ENCODE results near the gene KCNN4. TPM values are rescaled to one million over a fixed set of nuclear protein-coding genes. Genes with fewer than 3 reads are reported as not detected.
"Not testable (repeated sequence)": the region's sequence is repeated elsewhere in the genome, so short reads cannot be mapped to it uniquely, and the experiment has no call there.

The KCNN4 gene
- polyA plus RNA-seq, 6 donors from 2014 or later, result 9.7 to 17.2 (median 10.3) TPM

DNA sequence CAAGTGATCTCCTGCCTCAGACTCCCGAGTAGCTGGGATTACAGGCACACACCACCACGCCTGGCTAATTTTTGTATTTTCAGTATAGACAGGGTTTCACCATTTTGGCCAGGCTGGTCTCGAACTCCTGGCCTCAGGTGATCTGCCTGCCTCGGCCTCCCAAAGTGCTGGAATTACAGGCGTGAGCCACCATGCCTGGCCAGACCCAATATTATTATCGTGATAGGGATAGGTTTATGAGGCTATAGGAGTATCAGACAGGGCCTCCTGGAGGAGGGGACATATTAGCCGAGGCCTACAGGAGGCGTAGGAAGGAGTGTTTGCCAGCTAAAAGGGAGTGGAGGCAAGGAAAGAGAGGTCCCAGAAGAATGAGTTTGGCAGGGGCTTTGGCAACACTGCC, 16.1 kb downstream of the KCNN4 start:
- not testable (repeated sequence) for H3K9me3 Mint-ChIP-seq; ATAC-seq (ENCODE audit: low read depth in 2 of 2); DNase-seq; H3K27me3 Mint-ChIP-seq
- peak overlapping the region in 5 of 8 donors; percentile 25 to 84 (median 69) for H3K4me3 Mint-ChIP-seq
- H3K27ac Mint-ChIP-seq, result peak overlapping the region; percentile 48 to 97 (median 84)
- H3K4me1 Mint-ChIP-seq, result peaks cover 48 to 66% (median 51%) of the 10 kb centered on the region in 3 donors
- peaks cover 0 to 12% of the 10 kb centered on the region in 2 donors for H3K36me3 Mint-ChIP-seq

DNA sequence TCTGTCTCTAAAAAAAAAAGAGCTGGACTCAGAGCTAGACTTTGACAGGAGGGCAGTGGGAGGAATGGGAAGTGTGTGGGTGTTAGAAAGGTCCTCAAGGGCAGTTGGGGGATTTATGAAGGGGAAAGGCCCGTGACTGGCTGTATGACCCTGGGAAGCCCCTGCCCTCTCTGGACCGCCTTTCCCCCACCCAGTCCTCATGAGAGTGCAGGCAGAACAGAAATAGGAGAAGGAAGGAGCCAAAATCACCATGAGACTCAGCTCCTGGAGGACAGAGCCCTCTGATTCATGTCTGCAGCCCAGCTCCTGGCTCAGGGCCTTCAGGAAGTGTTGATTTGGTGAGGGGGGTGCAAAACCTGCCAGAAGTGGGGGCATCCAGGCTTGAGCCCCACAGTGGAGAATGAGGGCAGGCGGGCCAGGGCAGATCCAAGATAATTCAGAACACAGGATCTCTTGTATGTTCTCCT, 17.3 kb downstream of the KCNN4 start:
- Mint-ChIP-seq H3K4me3 (peak overlapping the region in 4 of 8 donors; percentile 27 to 78 (median 56)), H3K27ac (peak overlapping the region; percentile 78 to 92 (median 84)), H3K27me3 (no peaks in the 10 kb centered on the region), H3K9me3 (peaks cover 0 to 2% (median 0%) of the 10 kb centered on the region in 7 donors), H3K36me3 (no peaks in the 10 kb centered on the region), H3K4me1 (peaks cover 57 to 73% (median 61%) of the 10 kb centered on the region in 3 donors)
- DNase-seq (no peak), ATAC-seq (ENCODE audit: low read depth in 2 of 2) (no peak)

DNA sequence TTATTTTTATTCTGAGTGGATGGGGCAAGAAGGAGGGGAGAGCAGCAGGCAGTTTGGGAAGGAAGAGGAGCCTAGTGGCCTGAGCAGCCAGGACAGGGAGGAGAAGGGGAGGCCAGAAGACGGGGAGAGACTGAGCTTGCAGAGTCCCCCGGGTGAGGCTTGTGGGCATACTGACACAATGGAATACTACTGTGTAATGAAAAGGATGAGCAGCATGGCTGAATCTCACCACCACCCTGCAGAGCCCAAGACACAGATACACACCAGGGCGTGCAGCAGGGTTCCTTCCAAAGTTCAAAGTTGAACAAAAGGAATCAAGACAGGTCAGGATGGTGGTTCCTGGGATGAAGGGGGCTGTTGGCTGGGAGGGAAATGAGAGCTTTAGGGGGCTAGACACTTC, 18.0 kb downstream of the KCNN4 start:
- peak overlapping the region in 1 of 8 donors; percentile 34 for H3K4me3 Mint-ChIP-seq

DNA sequence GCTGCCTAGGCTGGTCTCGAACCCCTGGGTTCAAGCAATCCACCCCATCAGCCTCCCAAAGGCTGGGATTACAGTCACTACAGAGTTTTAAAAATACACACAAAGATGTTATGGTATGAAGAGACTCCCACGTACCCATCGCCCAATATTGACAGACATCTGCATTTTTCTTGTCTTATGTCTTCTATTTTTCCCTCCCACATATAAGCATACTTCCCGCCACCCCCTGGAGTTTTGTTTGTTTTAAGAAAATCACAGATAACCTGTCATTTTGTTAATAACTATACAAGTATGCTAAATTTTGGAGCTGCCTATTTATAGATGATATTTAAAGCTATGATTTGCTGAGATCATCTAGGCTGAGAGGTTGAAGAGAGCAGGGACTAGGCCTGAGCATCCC, 19.8 kb downstream of the KCNN4 start:
- Mint-ChIP-seq H3K4me1 (peaks cover 47 to 68% (median 51%) of the 10 kb centered on the region in 3 donors), H3K27me3 (no peaks in the 10 kb centered on the region), H3K36me3 (no peaks in the 10 kb centered on the region), H3K4me3 (peak overlapping the region in 1 of 8 donors; percentile 5), H3K27ac (peak overlapping the region in 2 of 6 donors; percentile 74 to 76), H3K9me3 (peaks cover 0 to 2% (median 0%) of the 10 kb centered on the region in 7 donors)
- ATAC-seq (ENCODE audit: low read depth in 2 of 2), result no peak
- no peak for DNase-seq

More for the DNA sequence above, 18.0 kb downstream of the KCNN4 start:
- H3K27me3 Mint-ChIP-seq, result no peaks in the 10 kb centered on the region
- peak overlapping the region in 4 of 6 donors; percentile 14 to 86 (median 48) for H3K27ac Mint-ChIP-seq
- ATAC-seq (ENCODE audit: low read depth in 2 of 2), result no peak
- peaks cover 0 to 2% (median 0%) of the 10 kb centered on the region in 7 donors for H3K9me3 Mint-ChIP-seq
- no peaks in the 10 kb centered on the region for H3K36me3 Mint-ChIP-seq
- DNase-seq, result no peak
- H3K4me1 Mint-ChIP-seq, result peaks cover 57 to 73% (median 61%) of the 10 kb centered on the region in 3 donors

DNA sequence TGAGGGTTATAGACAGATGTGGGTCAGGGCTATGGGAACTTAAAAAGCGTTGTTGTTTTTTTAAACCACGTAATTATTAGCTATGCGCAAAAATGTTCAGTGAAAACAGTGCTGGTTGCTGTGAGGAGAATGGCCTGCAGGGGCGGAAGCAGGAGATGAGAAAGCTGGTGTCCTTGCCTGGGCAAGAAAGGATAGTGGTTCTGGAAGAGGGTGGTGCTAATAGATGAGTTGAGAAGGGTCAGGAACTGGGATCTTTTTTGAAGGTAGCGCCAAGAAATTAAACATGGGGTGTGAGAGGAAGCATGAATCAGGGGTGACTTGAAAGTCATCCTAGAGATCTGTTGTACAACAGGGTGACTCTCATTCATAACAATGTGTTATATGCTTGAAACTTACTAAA, 21.3 kb downstream of the KCNN4 start:
- DNase-seq, result no peak
- Mint-ChIP-seq H3K9me3 (peaks cover 0 to 2% (median 0%) of the 10 kb centered on the region in 7 donors), H3K4me1 (peaks cover 43 to 61% (median 48%) of the 10 kb centered on the region in 3 donors), H3K4me3 (peak overlapping the region in 2 of 8 donors; percentile 41 to 51), H3K36me3 (no peaks in the 10 kb centered on the region), H3K27me3 (no peaks in the 10 kb centered on the region), H3K27ac (no peak overlapping the region)
- no peak for ATAC-seq (ENCODE audit: low read depth in 2 of 2)

DNA sequence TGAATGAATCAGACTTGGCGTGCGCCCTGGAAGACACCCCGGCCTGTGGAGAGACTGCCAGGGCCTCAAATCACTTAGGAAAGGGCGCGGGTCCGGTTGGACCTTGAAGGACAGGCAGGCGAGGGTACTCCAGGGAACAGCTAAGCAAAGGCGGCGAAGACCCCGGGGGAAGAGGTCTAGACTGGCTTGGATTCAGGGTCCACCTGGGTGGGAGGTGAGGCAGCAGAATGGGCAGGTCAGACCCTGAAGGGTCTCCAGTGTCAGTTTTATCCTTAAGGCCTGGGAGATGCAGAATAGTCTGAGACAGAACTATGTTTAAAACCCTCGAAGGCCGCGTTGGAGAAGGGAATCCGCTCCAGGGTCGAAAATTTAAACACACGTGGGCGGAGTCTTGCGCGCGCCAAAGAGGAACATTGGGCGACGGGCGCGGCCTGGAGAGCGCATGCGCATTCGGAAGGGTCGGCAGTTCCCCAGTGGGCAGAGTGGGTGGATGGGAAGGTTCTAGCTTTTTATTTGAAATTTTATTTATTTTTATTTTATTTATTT, 25.4 kb downstream of the KCNN4 start:
- H3K4me1 Mint-ChIP-seq, result peaks cover 40 to 70% (median 48%) of the 10 kb centered on the region in 3 donors
- peak; percentile 15 to 16 for ATAC-seq (ENCODE audit: low read depth in 2 of 2)
- peak overlapping the region; percentile 94 to 99 (median 97) for H3K4me3 Mint-ChIP-seq
- no peaks in the 10 kb centered on the region for H3K9me3 Mint-ChIP-seq
- peak overlapping the region; percentile 96 to 99 (median 98) for H3K27ac Mint-ChIP-seq
- peaks cover under 1 to 3% of the 10 kb centered on the region in 2 donors for H3K36me3 Mint-ChIP-seq
- H3K27me3 Mint-ChIP-seq, result no peaks in the 10 kb centered on the region
- peak; percentile 65 for DNase-seq

DNA sequence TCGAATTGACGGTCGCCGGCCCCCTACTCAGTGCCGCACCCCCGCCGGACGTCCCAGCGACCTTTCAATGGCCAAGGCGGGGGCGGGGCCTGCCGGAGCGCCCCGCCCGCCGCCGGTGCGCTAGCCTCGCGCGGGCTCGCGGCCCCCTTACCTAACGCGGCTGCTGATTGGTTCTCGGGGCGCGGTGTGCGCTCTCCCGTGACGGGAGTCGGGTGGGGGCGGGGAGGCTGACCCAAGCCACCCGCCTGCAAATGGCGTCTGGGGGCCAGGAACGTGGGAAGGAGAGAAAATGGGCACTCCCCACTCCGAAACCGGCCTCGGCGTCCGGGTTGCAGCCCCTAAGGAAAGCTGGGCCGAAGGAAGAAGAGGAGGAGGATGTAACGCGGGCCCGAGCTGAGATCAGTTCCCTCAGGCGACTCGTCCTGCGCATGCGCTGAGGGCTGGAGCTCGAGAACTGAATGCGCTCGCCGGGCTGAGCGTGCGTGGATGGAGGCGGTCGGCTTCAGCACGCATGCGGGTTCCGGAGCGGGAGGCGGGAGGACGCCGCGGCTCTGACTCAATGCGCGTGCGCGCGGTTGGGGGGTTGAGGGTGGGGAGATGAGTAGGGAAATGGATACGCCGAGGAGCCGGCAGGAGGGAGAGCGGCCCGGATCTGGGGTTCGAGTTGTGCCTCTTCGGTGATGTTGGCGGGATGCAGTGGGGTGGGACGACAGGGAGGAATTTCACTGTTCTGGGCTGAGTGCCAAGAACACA, 26.1 kb downstream of the KCNN4 start, which contains the start of gene SMG9:
Gene SMG9, minus strand, starts transcription at position 460 of the 753 bp plus-strand sequence. CDS start 4,221 bp downstream, outside the sequence.
- peak; percentile 70 to 74 for ATAC-seq (ENCODE audit: low read depth in 2 of 2)
- no peaks in the 10 kb centered on the region for H3K27me3 Mint-ChIP-seq
- H3K4me3 Mint-ChIP-seq, result peak within 1 kb of the TSS; percentile 94 to 99 (median 97)
- peaks cover 44 to 71% (median 48%) of the 10 kb centered on the region in 3 donors for H3K4me1 Mint-ChIP-seq
- peak; percentile 99 for DNase-seq
- H3K36me3 Mint-ChIP-seq, result peaks cover 7 to 9% of the 10 kb centered on the region in 2 donors
- H3K9me3 Mint-ChIP-seq, result no peaks in the 10 kb centered on the region
- H3K27ac Mint-ChIP-seq, result peak within 1 kb of the TSS; percentile 96 to 99 (median 98)

DNA sequence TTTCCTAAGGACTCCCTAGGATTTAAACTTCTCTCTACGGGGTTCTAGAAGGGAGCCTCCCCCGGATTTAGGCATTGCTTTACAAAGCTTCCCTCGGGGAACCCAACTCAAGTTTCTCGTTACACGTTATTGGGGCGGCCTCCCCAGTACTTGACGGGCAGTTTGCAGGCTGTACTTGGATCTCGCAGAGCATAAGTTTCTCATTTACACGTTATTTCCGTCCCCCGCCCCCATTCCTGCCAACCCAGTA, 26.6 kb downstream of the KCNN4 start:
- H3K27me3 Mint-ChIP-seq, result no peaks in the 10 kb centered on the region
- peak overlapping the region; percentile 96 to 99 (median 98) for H3K27ac Mint-ChIP-seq
- no peaks in the 10 kb centered on the region for H3K9me3 Mint-ChIP-seq
- DNase-seq, result no peak
- ATAC-seq (ENCODE audit: low read depth in 2 of 2), result peak; percentile 35 to 37
- H3K36me3 Mint-ChIP-seq, result peaks cover 7 to 11% of the 10 kb centered on the region in 2 donors
- peaks cover 41 to 70% (median 43%) of the 10 kb centered on the region in 3 donors for H3K4me1 Mint-ChIP-seq
- H3K4me3 Mint-ChIP-seq, result peak overlapping the region; percentile 94 to 99 (median 97)

DNA sequence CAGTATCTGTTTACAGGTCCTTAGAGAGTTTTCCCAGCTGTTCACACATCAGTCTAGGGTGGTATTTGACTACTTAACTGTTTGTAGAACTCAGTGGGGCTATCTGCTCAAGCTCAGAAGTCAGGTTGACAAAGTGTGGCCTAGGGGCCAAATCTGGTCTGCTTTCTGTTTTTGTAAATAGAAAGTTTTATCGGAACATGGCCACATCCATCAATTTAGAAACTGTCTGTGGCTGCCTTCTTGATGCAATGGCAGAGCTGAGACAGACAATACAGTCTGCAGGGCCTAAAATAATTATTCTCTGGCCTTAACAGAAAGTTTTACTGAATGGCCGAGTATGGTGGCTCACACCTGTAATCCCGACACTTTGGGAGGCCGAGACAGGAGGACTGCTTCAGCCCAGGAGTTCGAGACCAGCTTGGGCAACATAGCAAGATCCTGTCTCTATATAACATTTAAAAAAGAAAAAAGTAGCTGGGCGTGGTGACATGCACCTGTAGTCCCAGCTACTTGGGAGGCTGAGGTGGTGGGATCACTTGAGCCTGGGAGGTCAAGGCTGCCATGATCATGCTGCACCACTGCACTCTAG, 28.4 kb downstream of the KCNN4 start:
- peak overlapping the region in 5 of 6 donors; percentile 67 to 99 (median 97) for H3K27ac Mint-ChIP-seq
- ATAC-seq (ENCODE audit: low read depth in 2 of 2) (no peak), DNase-seq (no peak)
- H3K27me3 Mint-ChIP-seq, result no peaks in the 10 kb centered on the region
- H3K4me3 Mint-ChIP-seq, result peak overlapping the region in 3 of 8 donors; percentile 95 to 99 (median 97)
- peaks cover 18 to 27% of the 10 kb centered on the region in 2 donors for H3K36me3 Mint-ChIP-seq
- H3K4me1 Mint-ChIP-seq, result peaks cover 43 to 68% (median 49%) of the 10 kb centered on the region in 3 donors
- H3K9me3 Mint-ChIP-seq, result no peaks in the 10 kb centered on the region

DNA sequence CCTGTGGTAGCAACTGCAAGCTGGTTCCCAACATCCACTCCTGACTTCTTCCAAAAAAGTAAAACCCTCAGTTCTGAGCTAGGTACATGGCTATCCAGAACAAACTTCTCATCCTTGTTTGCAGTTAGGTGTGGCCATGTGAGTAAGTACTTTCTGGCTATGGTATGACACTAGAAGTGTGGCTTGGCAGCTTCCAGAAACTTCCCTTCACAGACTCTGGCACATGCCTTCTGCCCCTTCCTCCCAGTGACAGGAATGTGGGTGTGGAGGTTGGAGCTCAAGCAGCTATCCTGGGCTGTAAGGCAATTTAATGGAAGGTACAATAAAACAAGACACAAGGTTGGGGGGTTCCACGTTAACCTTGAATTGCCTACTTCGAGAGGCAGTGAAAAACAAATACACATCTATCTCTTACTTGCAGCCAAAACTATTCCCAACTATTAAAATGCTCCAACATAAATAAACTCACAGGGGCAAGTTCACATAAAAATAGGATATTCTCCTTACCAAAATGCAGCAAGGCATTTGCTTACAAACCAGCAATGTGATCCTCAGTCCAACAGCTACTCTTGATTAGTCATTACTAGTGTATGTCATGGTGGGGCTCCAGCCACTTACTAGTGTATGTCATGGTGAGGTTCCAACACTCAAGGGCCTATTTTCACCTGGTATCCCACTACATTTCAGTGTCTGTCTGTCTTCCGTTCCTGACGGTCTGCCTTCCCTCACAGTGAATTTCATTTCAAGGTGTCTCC, 29.1 kb downstream of the KCNN4 start:
- Mint-ChIP-seq H3K4me3 (peak overlapping the region in 1 of 8 donors; percentile 97), H3K4me1 (peaks cover 43 to 66% (median 49%) of the 10 kb centered on the region in 3 donors), H3K27ac (peak overlapping the region in 3 of 6 donors; percentile 43 to 97 (median 59)), H3K36me3 (peaks cover 18 to 29% of the 10 kb centered on the region in 2 donors), H3K27me3 (no peaks in the 10 kb centered on the region), H3K9me3 (no peaks in the 10 kb centered on the region)
- ATAC-seq (ENCODE audit: low read depth in 2 of 2), result no peak
- DNase-seq, result no peak

DNA sequence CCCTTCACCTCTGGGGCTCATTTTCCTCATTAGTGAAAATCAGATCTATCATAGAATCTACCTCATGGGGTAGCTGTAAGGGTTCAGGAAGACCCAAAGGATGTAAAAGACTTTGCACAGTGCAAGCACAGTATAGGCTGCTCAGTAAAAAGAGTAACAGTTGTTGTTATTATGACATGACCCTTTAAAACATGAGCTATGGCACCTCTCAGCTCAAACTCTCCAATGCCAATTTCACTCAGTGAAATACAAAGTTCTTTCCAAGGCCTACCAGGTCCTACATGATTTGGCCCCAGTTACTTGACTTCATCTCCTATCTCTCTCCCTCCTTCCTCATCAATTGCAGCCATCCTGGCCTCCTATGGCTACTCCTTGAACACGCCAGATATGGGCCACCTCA, 30.9 kb downstream of the KCNN4 start:
- Mint-ChIP-seq H3K27ac (peak overlapping the region in 2 of 6 donors; percentile 5 to 21), H3K4me1 (peaks cover 35 to 61% (median 41%) of the 10 kb centered on the region in 3 donors), H3K9me3 (no peaks in the 10 kb centered on the region), H3K36me3 (peaks cover 18 to 35% of the 10 kb centered on the region in 2 donors), H3K4me3 (no peak overlapping the region), H3K27me3 (no peaks in the 10 kb centered on the region)
- ATAC-seq (ENCODE audit: low read depth in 2 of 2) (no peak), DNase-seq (no peak)

DNA sequence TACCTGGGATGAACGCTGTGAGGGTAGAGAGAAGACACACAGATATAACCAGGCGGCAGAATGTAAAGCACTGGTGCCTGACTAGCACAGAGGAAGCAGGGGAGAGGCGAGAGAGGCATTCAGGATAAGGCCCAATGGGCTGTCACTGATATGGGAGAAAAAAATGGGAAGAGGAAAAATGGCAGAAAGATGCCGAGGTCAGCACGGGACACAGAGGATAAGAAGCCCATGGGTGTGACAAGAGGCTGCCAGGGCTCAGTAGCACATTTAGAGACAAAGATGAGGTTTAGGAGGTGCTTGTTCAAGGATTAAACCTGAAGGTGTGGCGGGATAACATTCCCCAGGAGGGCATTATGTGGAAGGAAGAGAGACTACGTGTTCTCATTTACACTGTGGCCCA, 31.6 kb downstream of the KCNN4 start:
- H3K4me3 Mint-ChIP-seq, result peak overlapping the region in 1 of 8 donors; percentile 64
- peaks cover 18 to 39% of the 10 kb centered on the region in 2 donors for H3K36me3 Mint-ChIP-seq
- no peaks in the 10 kb centered on the region for H3K9me3 Mint-ChIP-seq
- peaks cover 33 to 63% (median 41%) of the 10 kb centered on the region in 3 donors for H3K4me1 Mint-ChIP-seq
- no peak for ATAC-seq (ENCODE audit: low read depth in 2 of 2)
- no peaks in the 10 kb centered on the region for H3K27me3 Mint-ChIP-seq
- peak overlapping the region in 2 of 6 donors; percentile 37 to 66 for H3K27ac Mint-ChIP-seq
- no peak for DNase-seq

DNA sequence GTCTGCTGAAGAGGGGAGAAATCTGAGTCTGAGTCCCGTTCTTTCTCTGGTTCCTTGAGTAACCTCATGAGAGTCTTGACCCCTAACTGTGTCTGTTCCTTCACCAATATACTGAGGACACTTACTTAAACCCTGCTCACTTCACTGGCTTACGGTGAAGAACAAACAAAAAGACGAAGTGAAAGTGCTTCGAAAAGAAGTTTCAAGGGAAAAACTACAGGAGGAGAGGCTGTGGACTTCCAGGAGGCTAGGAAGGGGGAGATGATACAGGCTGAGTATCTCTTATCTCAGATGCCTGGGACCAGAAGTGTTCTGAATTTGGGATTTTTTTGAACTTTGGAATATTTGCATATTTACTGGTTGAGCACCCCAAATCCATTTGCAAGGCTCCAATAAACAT, 32.1 kb downstream of the KCNN4 start:
- peak overlapping the region in 4 of 6 donors; percentile 13 to 66 (median 46) for H3K27ac Mint-ChIP-seq
- DNase-seq (no peak), ATAC-seq (ENCODE audit: low read depth in 2 of 2) (no peak)
- no peaks in the 10 kb centered on the region for H3K9me3 Mint-ChIP-seq
- H3K4me3 Mint-ChIP-seq, result peak overlapping the region in 1 of 8 donors; percentile 64
- H3K36me3 Mint-ChIP-seq, result peaks cover 18 to 43% of the 10 kb centered on the region in 2 donors
- peaks cover 29 to 63% (median 42%) of the 10 kb centered on the region in 3 donors for H3K4me1 Mint-ChIP-seq
- H3K27me3 Mint-ChIP-seq, result no peaks in the 10 kb centered on the region
